NCI-H2081 (cell line): ENCODE data around the gene ATP2B2.

Source experiments
- DNase-seq, 2 experiments: peaks; one replicate each; lab custom pipeline; 2025; lab: John Stamatoyannopoulos, UW

The ATP2B2 gene

GRCh38 chr3:10428406-10429091 lies 76.8 kb downstream of the ATP2B2 start:
- DNase-seq = no peak

- DNase-seq = no peak
Observed at GRCh38 chr3:10426346-10427220, 78.8 kb downstream of the ATP2B2 start.

- DNase-seq = no peak
Observed at GRCh38 chr3:10423171-10423882, 82.1 kb downstream of the ATP2B2 start.

GRCh38 chr3:10421996-10422395 lies 83.4 kb downstream of the ATP2B2 start:
- no peak for DNase-seq

GRCh38 chr3:10420745-10421475 lies 84.5 kb downstream of the ATP2B2 start:
- no peak for DNase-seq

- DNase-seq = no peak
Observed at GRCh38 chr3:10419637-10420232, 85.7 kb downstream of the ATP2B2 start.

- DNase-seq = no peak
Observed at GRCh38 chr3:10417847-10418246, 87.5 kb downstream of the ATP2B2 start.

- DNase-seq = no peak
Observed at GRCh38 chr3:10416730-10417300, 88.6 kb downstream of the ATP2B2 start.

- no peak for DNase-seq
Observed at GRCh38 chr3:10413041-10413440, 92.3 kb downstream of the ATP2B2 start.

- DNase-seq = no peak
Observed at GRCh38 chr3:10411598-10412332, 93.6 kb downstream of the ATP2B2 start.

GRCh38 chr3:10410383-10411002 lies 94.9 kb downstream of the ATP2B2 start:
- no peak for DNase-seq

GRCh38 chr3:10408680-10409079 lies 96.7 kb downstream of the ATP2B2 start:
- DNase-seq = no peak

GRCh38 chr3:10407361-10407760 lies 98.0 kb downstream of the ATP2B2 start:
- DNase-seq = no peak

- no peak for DNase-seq
Observed at GRCh38 chr3:10406414-10406813, 99.0 kb downstream of the ATP2B2 start.

- no peak for DNase-seq
Observed at GRCh38 chr3:10405816-10406215, 99.6 kb downstream of the ATP2B2 start.

GRCh38 chr3:10404876-10405275 lies 100.5 kb downstream of the ATP2B2 start:
- no peak for DNase-seq

GRCh38 chr3:10404377-10404776 lies 101.0 kb downstream of the ATP2B2 start:
- no peak for DNase-seq

GRCh38 chr3:10401990-10402761 lies 103.2 kb downstream of the ATP2B2 start:
- DNase-seq = no peak
